Glomerular visceral epithelial cell (primary cell): Measurements from ENCODE around the gene B3GNT3.
"Not testable (repeated sequence)": the region's sequence is repeated elsewhere in the genome, so short reads cannot be mapped to it uniquely, and the experiment has no call there.

Experiments
- DNase-seq: peaks from one replicate; pipeline ENCODE4 v3.0.0-alpha.2; 2016; ENCODE audit errors: extremely low spot score

Gene B3GNT3

GRCh38 chr19:17766543-17767131 is 28.3 kb upstream of the B3GNT3 start:
- peak; percentile 89 for DNase-seq

GRCh38 chr19:17767559-17767958 is 27.4 kb upstream of the B3GNT3 start:
- DNase-seq, result no peak

- no peak for DNase-seq
Observed at GRCh38 chr19:17770613-17771012, 24.3 kb upstream of the B3GNT3 start.

GRCh38 chr19:17772172-17772571 is 22.8 kb upstream of the B3GNT3 start:
- DNase-seq, result no peak

GRCh38 chr19:17775245-17775927 is 19.6 kb upstream of the B3GNT3 start:
- peak; percentile 53 for DNase-seq

GRCh38 chr19:17775991-17776803 is 18.7 kb upstream of the B3GNT3 start:
- DNase-seq, result no peak

GRCh38 chr19:17777840-17778239 is 17.1 kb upstream of the B3GNT3 start:
- DNase-seq, result not testable (repeated sequence)

GRCh38 chr19:17778251-17778967 is 16.5 kb upstream of the B3GNT3 start:
- peak; percentile 28 for DNase-seq

GRCh38 chr19:17778968-17779929 is 15.7 kb upstream of the B3GNT3 start:
- DNase-seq, result no peak

- no peak for DNase-seq
Observed at GRCh38 chr19:17780781-17781180, 14.2 kb upstream of the B3GNT3 start.

GRCh38 chr19:17783721-17784120 is 11.2 kb upstream of the B3GNT3 start:
- not testable (repeated sequence) for DNase-seq

- DNase-seq, result peak; percentile 55
Observed at GRCh38 chr19:17784201-17785008, 10.5 kb upstream of the B3GNT3 start.

GRCh38 chr19:17787274-17787913 is 7.5 kb upstream of the B3GNT3 start:
- DNase-seq, result no peak

- DNase-seq, result no peak
Observed at GRCh38 chr19:17788632-17789031, 6.3 kb upstream of the B3GNT3 start.

GRCh38 chr19:17790059-17790780 is 4.7 kb upstream of the B3GNT3 start:
- no peak for DNase-seq

GRCh38 chr19:17794412-17794730 is 567 bp upstream of the B3GNT3 start:
- DNase-seq, result no peak

GRCh38 chr19:17795495-17795856 is 538 bp downstream of the B3GNT3 start:
- DNase-seq, result no peak

- DNase-seq, result no peak
Observed at GRCh38 chr19:17796013-17796837, 1.3 kb downstream of the B3GNT3 start.
